Stimulated activated CD8-positive, alpha-beta memory T cell treated with anti-CD3 and anti-CD28 coated beads, Interleukin-4, amount 100 ng/mL, for 4 hours (primary cell): ENCODE measurements around the gene RNPEP.
"Not testable (repeated sequence)": the region's sequence is repeated elsewhere in the genome, so short reads cannot be mapped to it uniquely, and the experiment has no call there.

Experiments
- DNase-seq, 2 donors: peaks; one replicate each; pipeline ENCODE4 v3.0.0-alpha.2; 2020; ENCODE audit warnings: low read depth in 2 of 2, low spot score in 1 of 2

RNPEP gene

GRCh38 chr1:202034149-202034682 is 51.8 kb downstream of the RNPEP start:
- DNase-seq = no peak

- DNase-seq = no peak
These were observed 52.4 kb downstream of the RNPEP start for GRCh38 chr1:202034683-202035462.

- DNase-seq = no peak
These were observed 54.3 kb downstream of the RNPEP start for GRCh38 chr1:202036595-202037387.

GRCh38 chr1:202037706-202038296 is 55.4 kb downstream of the RNPEP start:
- DNase-seq = no peak

- no peak for DNase-seq
These were observed 56.4 kb downstream of the RNPEP start for GRCh38 chr1:202038688-202039346.

GRCh38 chr1:202045705-202046104 is 63.3 kb downstream of the RNPEP start:
- DNase-seq = no peak

GRCh38 chr1:202046227-202046626 is 63.8 kb downstream of the RNPEP start:
- no peak for DNase-seq

GRCh38 chr1:202046748-202047708 is 64.6 kb downstream of the RNPEP start:
- no peak for DNase-seq

- no peak for DNase-seq
These were observed 65.5 kb downstream of the RNPEP start for GRCh38 chr1:202047977-202048376.

- DNase-seq = no peak
These were observed 66.7 kb downstream of the RNPEP start for GRCh38 chr1:202049129-202049528.

GRCh38 chr1:202054094-202054493 is 71.6 kb downstream of the RNPEP start:
- DNase-seq = no peak

GRCh38 chr1:202054673-202055072 is 72.2 kb downstream of the RNPEP start:
- DNase-seq = not testable (repeated sequence)
